ENCODE data around the gene RAB9A. TPM values are rescaled to one million over a fixed set of nuclear protein-coding genes. Genes with fewer than 3 reads are reported as not detected.

Gene RAB9A
- total and polyA plus RNA-seq, 10 of the 15 experiments (the other 5 are each of a cell fraction or from before 2014, with no cell fraction given): 42.1 to 142 (median 49.9) TPM

- Histone ChIP-seq H4K20me1 (ENCODE audit: control insufficient read depth, insufficient read depth) (no peaks in the 10 kb centered on the region), H3K4me1 (ENCODE audit: control insufficient read depth, insufficient read depth, low read length) (no peaks in the 10 kb centered on the region), H2AFZ (ENCODE audit: control insufficient read depth, low read depth, low read length) (no peak overlapping the region), H3K36me3 (ENCODE audit: control insufficient read depth in 2 of 2, insufficient read depth in 2 of 2, low read length in 1 of 2) (no peaks in the 10 kb centered on the region), H3K9ac (ENCODE audit: control insufficient read depth, insufficient read depth, low read length) (no peak overlapping the region), H3K4me3 (no peak overlapping the region), H3K27ac (ENCODE audit: control insufficient read depth, insufficient read depth) (no peak overlapping the region), H3K9me3 (replicated peaks; ENCODE audit: control insufficient read depth, insufficient read depth, low read length) (no peaks in the 10 kb centered on the region), H3K79me2 (ENCODE audit: control insufficient read depth, insufficient read depth, low read length) (peaks cover 2% of the 10 kb centered on the region; the same call in 1 of the 2 replicates), H3K4me2 (ENCODE audit: control insufficient read depth, insufficient read depth) (no peak overlapping the region), H3K27me3 (replicated peaks in 1 of 2; ENCODE audit: control insufficient read depth in 2 of 2, insufficient read depth in 2 of 2, low read length in 1 of 2) (no peaks in the 10 kb centered on the region; a peak in 1 of 4 replicates)
- in situ Hi-C loops (cut with MboI): loop anchor here (10.0 kb wide), 1 partner anchor 543 kb away; no protein-coding TSS in a partner anchor
- RAD21 ChIA-PET (ENCODE audit: unreplicated experiment): no interaction called here
- WGBS (ENCODE audit: insufficient coverage, insufficient replicate concordance, low lambda C conversion rate, missing lambda C conversion rate): 22% methylated on average over 8 of the region's 8 CpGs
- SMC1A ChIA-PET (ENCODE audit: uncharacterized antibody, unreplicated experiment): no interaction called here
- no peak for FAIRE-seq
- no peak for DNase-seq (ENCODE audit: low read depth, low spot score)
- intact Hi-C loops (cut with micrococcal nuclease; ENCODE audit: unreplicated experiment): loop anchor here (2.0 to 5.0 kb wide), 3 partner anchors 125 to 835 kb away; no protein-coding TSS in a partner anchor
- POLR2A ChIA-PET: no interaction called here
- ATAC-seq: no peak
- BruUV-seq (replicated peaks): no TSS peak
- CTCF ChIA-PET: interaction anchor here (5.0 kb wide), 1 partner anchor 138 kb away, joined by 143 read pairs; no protein-coding TSS in a partner anchor
- TF ChIP-seq ZNF384 (IDR thresholded peaks at IDR 0.05; ENCODE audit: borderline replicate concordance, low read depth, low read length) (no peak), ZBTB40 (IDR thresholded peaks at IDR 0.05; ENCODE audit: borderline replicate concordance) (no peak), NR2F1 (conservative IDR thresholded peaks at IDR 0.05) (no peak), SREBF1 (IDR thresholded peaks at IDR 0.05; ENCODE audit: low read length) (no peak), STAT3 (IDR thresholded peaks at IDR 0.05; ENCODE audit: low read depth, low read length) (no peak), WRNIP1 (IDR thresholded peaks at IDR 0.05; ENCODE audit: borderline replicate concordance, low read depth, low read length) (no peak), RBBP5 (conservative IDR thresholded peaks at IDR 0.05) (no peak), HSF1 (IDR thresholded peaks at IDR 0.05; ENCODE audit: low read depth, low read length) (no peak), EP300 (IDR thresholded peaks at IDR 0.05; ENCODE audit: borderline replicate concordance in 1 of 2, control insufficient read depth in 1 of 2, low read depth in 2 of 2, low read length in 2 of 2) (no peak), BHLHE40 (IDR thresholded peaks at IDR 0.05; ENCODE audit: borderline replicate concordance in 1 of 2, low read depth in 2 of 2, low read length in 1 of 2) (no peak), CHD1 (IDR thresholded peaks at IDR 0.05; ENCODE audit: low read depth, low read length) (no peak), MLLT1 (IDR thresholded peaks at IDR 0.05) (no peak), YY1 (IDR thresholded peaks at IDR 0.05; ENCODE audit: low read depth, low read length) (no peak), RFX5 (IDR thresholded peaks at IDR 0.05; ENCODE audit: low read depth, low read length) (no peak), IRF3 (IDR thresholded peaks at IDR 0.05) (no peak), JUND (IDR thresholded peaks at IDR 0.05; ENCODE audit: low read depth, low read length) (no peak), ZNF207 (IDR thresholded peaks at IDR 0.05; ENCODE audit: borderline replicate concordance) (no peak)
Measured at GRCh38 chrX:13647709-13648212, 41.2 kb upstream of the RAB9A start.
